Aorta (tissue), 5 donors: ENCODE results near the gene NRCAM. TPM values are rescaled to one million over a fixed set of nuclear protein-coding genes. Genes with fewer than 3 reads are reported as not detected.

Experiments
- ATAC-seq: fragments of 200-7000 bp; cut with Tn5 transposase; one replicate; pipeline ENCODE4 v1.9.1; 2022; ENCODE audit warnings: moderate library complexity; ENCODE audit not compliant: low FRiP score
- DNase-seq, 2 donors: peaks; one replicate each; pipeline ENCODE4 v3.0.0-alpha.2; 2020
- H3K27ac ChIP-seq, 2 donors: one replicate each; pipeline ENCODE4 v1.5.1; 2013; ENCODE audit warnings: low read length in 2 of 2, mild to moderate bottlenecking in 2 of 2, moderate library complexity in 2 of 2, control low read depth in 1 of 2, inconsistent platforms in 1 of 2, low read depth in 1 of 2
- H3K27me3 ChIP-seq, 2 donors: one replicate each; pipeline ENCODE4 v1.6.1; 2013; ENCODE audit warnings: control low read depth in 1 of 2, low read length in 1 of 2, mild to moderate bottlenecking in 1 of 2, moderate library complexity in 1 of 2; ENCODE audit not compliant: insufficient read depth in 2 of 2, control insufficient read depth in 1 of 2
- H3K36me3 ChIP-seq, 2 donors: one replicate each; pipeline ENCODE4 v1.6.1; 2013; ENCODE audit warnings: control low read depth in 1 of 2, low read length in 1 of 2, mild to moderate bottlenecking in 1 of 2; ENCODE audit not compliant: insufficient read depth in 2 of 2, control insufficient read depth in 1 of 2
- H3K4me1 ChIP-seq, 2 donors: one replicate each; pipeline ENCODE4 v1.6.1; 2013; ENCODE audit warnings: low read length in 2 of 2, control low read depth in 1 of 2, mild to moderate bottlenecking in 1 of 2, moderate library complexity in 1 of 2; ENCODE audit not compliant: insufficient read depth in 2 of 2, control insufficient read depth in 1 of 2
- H3K4me3 ChIP-seq, 2 donors: one replicate each; pipeline ENCODE4 v1.5.1; 2013; ENCODE audit warnings: low read length in 2 of 2, control low read depth in 1 of 2, mild to moderate bottlenecking in 1 of 2
- H3K9me3 ChIP-seq: one replicate; pipeline ENCODE4 v1.6.1; 2013; ENCODE audit warnings: mild to moderate bottlenecking, low read length; ENCODE audit not compliant: control insufficient read depth
- WGBS, 2 donors: extraction: QIAGEN DNeasy Blood & Tissue Kit; methylation state at CpG; one replicate each; pipeline ENCODE4 v1.1.7; 2013; 5-methylcytosine and 5-hydroxymethylcytosine counted together
- intact Hi-C, 2 donors: fragments of 100-400 bp; cut with DNase I; formaldehyde crosslinking; loops; one replicate each; pipeline versions ENCODE4 v1.14.2 to v1.15.0; 2022
- polyA plus RNA-seq, 2 donors: library from polyadenylated mRNA; stranded (reverse); fragments of 200-250 nt; gene quantifications; one replicate each; pipeline ENCODE4 v1.2.3, GENCODE V29; 2013
- total RNA-seq, 2 donors: library from RNA; stranded (reverse); fragmentation: NEBNext Ultra II Directional; extraction: Animal tissue kit (Norgen Biotek cat#: 25700); gene quantifications; one replicate each; pipeline ENCODE4 v1.2.1, GENCODE V29; 2021
- donor health status: healthy with polysubstance abuse.
- donor health status: Bipolar disorder and iron deficiency.
- donor health status: DM: no; HTN: no; CAD: no.
- donor health status: DM: no; HTN: no; CAD: no.
- donor health status: DM: yes; HTN: yes; CAD: no.

The NRCAM gene
- total and polyA plus RNA-seq, 4 donors = under 0.01 to 1.8 (median 0.76) TPM

GRCh38 chr7:108247614-108248013, 208.6 kb downstream of the NRCAM start:
- Histone ChIP-seq H3K4me1 (no peaks in the 10 kb centered on the region), H3K4me3 (no peak overlapping the region), H3K27me3 (no peaks in the 10 kb centered on the region), H3K9me3 (no peaks in the 10 kb centered on the region), H3K27ac (no peak overlapping the region), H3K36me3 (no peaks in the 10 kb centered on the region)
- DNase-seq = no peak
- intact Hi-C loops = no loop called here
- no peak for ATAC-seq
- WGBS, 2 donors = 71 to 90% methylated on average over 1 of the region's 1 CpG

- 54% methylated on average over 1 of the region's 1 CpG for WGBS, 2 donors
- H3K4me3 ChIP-seq = no peak overlapping the region
- H3K27me3 ChIP-seq = no peaks in the 10 kb centered on the region
- no peak overlapping the region for H3K27ac ChIP-seq
- H3K36me3 ChIP-seq = no peaks in the 10 kb centered on the region
- no peaks in the 10 kb centered on the region for H3K4me1 ChIP-seq
- DNase-seq (peak in 1 of 2 donors; percentile 40), ATAC-seq (peak; percentile 59)
- H3K9me3 ChIP-seq = no peaks in the 10 kb centered on the region
- intact Hi-C loops = no loop called here
Observed at GRCh38 chr7:108246227-108246837, 209.9 kb downstream of the NRCAM start.

GRCh38 chr7:108245523-108246226, 210.6 kb downstream of the NRCAM start:
- intact Hi-C loops = no loop called here
- no peaks in the 10 kb centered on the region for H3K9me3 ChIP-seq
- ATAC-seq (no peak), DNase-seq (no peak)
- H3K4me1 ChIP-seq = no peaks in the 10 kb centered on the region
- WGBS, 2 donors = 46 to 67% methylated on average over 2 of the region's 2 CpGs
- no peak overlapping the region for H3K4me3 ChIP-seq
- no peaks in the 10 kb centered on the region for H3K27me3 ChIP-seq
- no peak overlapping the region for H3K27ac ChIP-seq
- H3K36me3 ChIP-seq = no peaks in the 10 kb centered on the region

- WGBS, 2 donors = 91 to 92% methylated on average over 3 of the region's 3 CpGs
- ATAC-seq (no peak), DNase-seq (no peak)
- H3K36me3 ChIP-seq = no peaks in the 10 kb centered on the region
- peaks cover 0 to 2% of the 10 kb centered on the region in 2 donors for H3K27me3 ChIP-seq
- H3K27ac ChIP-seq = no peak overlapping the region
- H3K4me1 ChIP-seq = no peaks in the 10 kb centered on the region
- H3K4me3 ChIP-seq = no peak overlapping the region
- intact Hi-C loops = no loop called here
- H3K9me3 ChIP-seq = no peaks in the 10 kb centered on the region
Observed at GRCh38 chr7:108244110-108244509, 212.1 kb downstream of the NRCAM start.

- no peaks in the 10 kb centered on the region for H3K4me1 ChIP-seq
- no peak overlapping the region for H3K4me3 ChIP-seq
- no peaks in the 10 kb centered on the region for H3K9me3 ChIP-seq
- intact Hi-C loops = no loop called here
- ATAC-seq (no peak), DNase-seq (no peak)
- peaks cover 0 to 2% of the 10 kb centered on the region in 2 donors for H3K27me3 ChIP-seq
- 64 to 72% methylated on average over 11 of the region's 11 CpGs for WGBS, 2 donors
- no peaks in the 10 kb centered on the region for H3K36me3 ChIP-seq
- H3K27ac ChIP-seq = no peak overlapping the region
Observed at GRCh38 chr7:108239501-108240225, 216.6 kb downstream of the NRCAM start.

- Histone ChIP-seq H3K4me3 (no peak overlapping the region), H3K36me3 (no peaks in the 10 kb centered on the region), H3K4me1 (no peaks in the 10 kb centered on the region), H3K27me3 (peaks cover 0 to 2% of the 10 kb centered on the region in 2 donors), H3K9me3 (no peaks in the 10 kb centered on the region), H3K27ac (no peak overlapping the region)
- DNase-seq (no peak), ATAC-seq (no peak)
- 56 to 63% methylated on average over 2 of the region's 2 CpGs for whole genome bisulfite sequencing, 2 donors
- intact Hi-C loops = no loop called here
Observed at GRCh38 chr7:108236681-108237415, 219.4 kb downstream of the NRCAM start.

GRCh38 chr7:108235451-108236061, 220.7 kb downstream of the NRCAM start:
- DNase-seq = no peak
- WGBS, 2 donors = 83 to 92% methylated on average over 4 of the region's 4 CpGs

GRCh38 chr7:108234971-108235450, 221.2 kb downstream of the NRCAM start:
- ATAC-seq = no peak
- DNase-seq = no peak
- Histone ChIP-seq H3K4me3 (no peak overlapping the region), H3K27ac (no peak overlapping the region), H3K4me1 (no peaks in the 10 kb centered on the region), H3K27me3 (peaks cover 0 to 2% of the 10 kb centered on the region in 2 donors), H3K36me3 (no peaks in the 10 kb centered on the region), H3K9me3 (no peaks in the 10 kb centered on the region)
- intact Hi-C loops = no loop called here

More at GRCh38 chr7:108235451-108236061, 220.7 kb downstream of the NRCAM start:
- H3K4me1 ChIP-seq = no peaks in the 10 kb centered on the region
- H3K4me3 ChIP-seq = no peak overlapping the region
- no peak overlapping the region for H3K27ac ChIP-seq
- no peaks in the 10 kb centered on the region for H3K9me3 ChIP-seq
- H3K27me3 ChIP-seq = peaks cover 0 to 2% of the 10 kb centered on the region in 2 donors
- no peaks in the 10 kb centered on the region for H3K36me3 ChIP-seq
- intact Hi-C loops = no loop called here
- peak; percentile 46 for ATAC-seq
